HT1080 (cell line): ENCODE data around the gene GPC6. TPM values are rescaled to one million over a fixed set of nuclear protein-coding genes. Genes with fewer than 3 reads are reported as not detected.
A peak's percentile ranks its signal among the peaks of the same experiment; 100 is the strongest.

Experiments used
- DNase-seq: peaks from one replicate; pipeline ENCODE4 v3.0.0-alpha.2; 2015; ENCODE audit warnings: low read depth
- total RNA-seq: library from RNA; depleted of rRNA; stranded (reverse); fragments of >200 nt; shearing (Covaris generic); gene quantifications from 2 replicates; pipeline ENCODE4 v1.2.3, GENCODE V29; 2014

The GPC6 gene
- total RNA-seq, 1 experiment from 2014 or later = 9.0 TPM

GRCh38 chr13:94389604-94390351, 1163.2 kb downstream of the GPC6 start:
- peak; percentile 17 for DNase-seq

GRCh38 chr13:94390881-94391280, 1164.3 kb downstream of the GPC6 start:
- DNase-seq = no peak

- DNase-seq = no peak
Measured at GRCh38 chr13:94394723-94395122, 1168.1 kb downstream of the GPC6 start.

- no peak for DNase-seq
Measured at GRCh38 chr13:94395860-94396259, 1169.3 kb downstream of the GPC6 start.

- DNase-seq = no peak
Measured at GRCh38 chr13:94399812-94400211, 1173.2 kb downstream of the GPC6 start.

GRCh38 chr13:94400874-94401273, 1174.3 kb downstream of the GPC6 start:
- DNase-seq = no peak

- no peak for DNase-seq
Measured at GRCh38 chr13:94408314-94409036, 1181.9 kb downstream of the GPC6 start.

GRCh38 chr13:94411747-94412146, 1185.1 kb downstream of the GPC6 start:
- DNase-seq = peak; percentile 12

GRCh38 chr13:94412870-94413597, 1186.4 kb downstream of the GPC6 start:
- no peak for DNase-seq

GRCh38 chr13:94413598-94413944, 1187.0 kb downstream of the GPC6 start:
- DNase-seq = no peak

GRCh38 chr13:94414141-94414540, 1187.5 kb downstream of the GPC6 start:
- DNase-seq = no peak

- no peak for DNase-seq
Measured at GRCh38 chr13:94414708-94415107, 1188.1 kb downstream of the GPC6 start.

- DNase-seq = no peak
Measured at GRCh38 chr13:94415500-94416237, 1189.1 kb downstream of the GPC6 start.

- no peak for DNase-seq
Measured at GRCh38 chr13:94416454-94417080, 1190.0 kb downstream of the GPC6 start.

- no peak for DNase-seq
Measured at GRCh38 chr13:94417294-94417693, 1190.7 kb downstream of the GPC6 start.

GRCh38 chr13:94419304-94419924, 1192.8 kb downstream of the GPC6 start:
- peak; percentile 82 for DNase-seq

- DNase-seq = no peak
Measured at GRCh38 chr13:94419925-94420305, 1193.3 kb downstream of the GPC6 start.

GRCh38 chr13:94427313-94427953, 1200.8 kb downstream of the GPC6 start:
- no peak for DNase-seq

GRCh38 chr13:94431574-94431973, 1205.0 kb downstream of the GPC6 start:
- no peak for DNase-seq

- DNase-seq = no peak
Measured at GRCh38 chr13:94431987-94432386, 1205.4 kb downstream of the GPC6 start.
